Gastrocnemius medialis (tissue), 4 donors: ENCODE data around the gene CCDC197. TPM values are rescaled to one million over a fixed set of nuclear protein-coding genes. Genes with fewer than 3 reads are reported as not detected.

Experiments used
- ATAC-seq, 2 donors: fragments of 150-250 bp; one replicate each; pipeline ENCODE4 v1.9.1; 2016
- DNase-seq, 2 donors: peaks; one replicate each; pipeline ENCODE4 v3.0.0-alpha.2; 2019
- H3K27ac ChIP-seq, 4 donors: fragments of 200-600 bp; sonication (generic); 1 replicate in 1 of 4; 2 replicates in 3 of 4; pipeline ENCODE4 v1.5.1; 2016 to 2018; ENCODE audit warnings: mild to moderate bottlenecking in 2 of 4, moderate library complexity in 1 of 4
- H3K27me3 ChIP-seq, 3 donors: fragments of 200-600 bp; sonication (generic) in 2 of 3; 1 replicate in 1 of 3; 2 replicates in 2 of 3; pipeline versions ENCODE4 v1.5.1 to v1.6.0; 2016 to 2019; ENCODE audit warnings: mild to moderate bottlenecking in 1 of 3, moderate library complexity in 1 of 3
- H3K36me3 ChIP-seq, 2 donors: fragments of 200-600 bp; sonication (generic) in 1 of 2; one replicate each; pipeline ENCODE4 v1.5.1; 2017 to 2018
- H3K4me1 ChIP-seq, 2 donors: fragments of 200-600 bp; sonication (generic) in 1 of 2; one replicate each; pipeline ENCODE4 v1.5.1; 2016 to 2017; ENCODE audit warnings: mild to moderate bottlenecking in 2 of 2
- H3K4me3 ChIP-seq, 4 donors: fragments of 200-600 bp; sonication (generic) in 3 of 4; 1 replicate in 1 of 4; 2 replicates in 3 of 4; pipeline ENCODE4 v1.5.1; 2016 to 2019; ENCODE audit warnings: mild to moderate bottlenecking in 2 of 4
- H3K9me3 ChIP-seq, 3 donors: fragments of 200-600 bp; sonication (generic) in 2 of 3; 1 replicate in 1 of 3; 2 replicates in 2 of 3; pipeline ENCODE4 v1.5.1; 2016 to 2019
- POLR2A ChIP-seq, 2 donors: fragments of 450-650 bp; IDR thresholded peaks; one replicate each; pipeline ENCODE4 v1.6.1; 2017; ENCODE audit warnings: antibody characterized with exemption in 2 of 2, mild to moderate bottlenecking in 2 of 2, moderate library complexity in 2 of 2
- in situ Hi-C, 4 donors: fragments of 200-750 bp; cut with MboI; loops; one replicate each; pipeline versions ENCODE4 v1.15.0 to v1.8.0; 2017; ENCODE audit warnings: low sequenced_read_pairs in 4 of 4
- intact Hi-C: fragments of 100-400 bp; cut with DNase I; formaldehyde crosslinking; loops from one replicate; pipeline ENCODE4 v1.15.1; 2023; ENCODE audit warnings: low total_unique reads
- total RNA-seq, 4 donors: library from RNA; depleted of rRNA; stranded (reverse); fragments of >200 nt; gene quantifications; one replicate each; pipeline versions ENCODE4 v1.1.0 to v1.2.3, GENCODE V29; 2016
- TF ChIP-seq, protein P1 (sequence below), 5 experiments: fragments of 450-650 bp in 3 of 5; fragments of 200-600 bp in 2 of 5; sonication (generic) in 2 of 5; IDR thresholded peaks in 4 of 5; conservative IDR thresholded peaks in 1 of 5; 1 replicate in 4 of 5; 2 replicates in 1 of 5; pipeline ENCODE4 v1.5.1; 2016 to 2019; ENCODE audit warnings: antibody characterized with exemption in 5 of 5, mild to moderate bottlenecking in 3 of 5, moderate library complexity in 3 of 5

CCDC197 gene
- total RNA-seq, 4 donors from 2014 or later: 0.56 to 0.61 TPM; not detected in 2

DNA sequence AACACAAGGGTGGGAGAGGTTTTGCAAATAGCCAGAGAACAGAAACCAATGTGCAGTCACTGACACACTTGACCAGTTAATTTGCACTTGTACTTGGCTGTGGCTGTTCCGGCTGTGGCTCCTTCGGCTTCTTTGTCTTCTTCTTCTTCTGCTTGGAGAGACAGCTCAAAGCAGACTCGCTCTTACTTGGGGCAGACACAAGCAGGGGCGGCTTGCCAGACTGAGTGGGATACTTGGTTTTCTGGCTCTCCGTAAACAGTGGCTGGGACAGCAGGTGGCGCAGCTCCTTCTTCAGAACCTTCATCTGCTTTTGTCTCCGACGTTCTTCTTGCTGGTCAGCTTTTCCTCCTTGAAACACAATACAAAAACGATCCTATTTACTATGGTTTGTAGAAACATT, 54.0 kb downstream of the CCDC197 start:
- intact Hi-C loops (no loop called here), in situ Hi-C loops (no loop called here)
- TF ChIP-seq, protein P1, sequence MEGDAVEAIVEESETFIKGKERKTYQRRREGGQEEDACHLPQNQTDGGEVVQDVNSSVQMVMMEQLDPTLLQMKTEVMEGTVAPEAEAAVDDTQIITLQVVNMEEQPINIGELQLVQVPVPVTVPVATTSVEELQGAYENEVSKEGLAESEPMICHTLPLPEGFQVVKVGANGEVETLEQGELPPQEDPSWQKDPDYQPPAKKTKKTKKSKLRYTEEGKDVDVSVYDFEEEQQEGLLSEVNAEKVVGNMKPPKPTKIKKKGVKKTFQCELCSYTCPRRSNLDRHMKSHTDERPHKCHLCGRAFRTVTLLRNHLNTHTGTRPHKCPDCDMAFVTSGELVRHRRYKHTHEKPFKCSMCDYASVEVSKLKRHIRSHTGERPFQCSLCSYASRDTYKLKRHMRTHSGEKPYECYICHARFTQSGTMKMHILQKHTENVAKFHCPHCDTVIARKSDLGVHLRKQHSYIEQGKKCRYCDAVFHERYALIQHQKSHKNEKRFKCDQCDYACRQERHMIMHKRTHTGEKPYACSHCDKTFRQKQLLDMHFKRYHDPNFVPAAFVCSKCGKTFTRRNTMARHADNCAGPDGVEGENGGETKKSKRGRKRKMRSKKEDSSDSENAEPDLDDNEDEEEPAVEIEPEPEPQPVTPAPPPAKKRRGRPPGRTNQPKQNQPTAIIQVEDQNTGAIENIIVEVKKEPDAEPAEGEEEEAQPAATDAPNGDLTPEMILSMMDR (IDR thresholded peaks at IDR 0.05 in 4 of 5, conservative IDR thresholded peaks at IDR 0.05 in 1 of 5): no peak
- no peak for TF ChIP-seq POLR2A (IDR thresholded peaks at IDR 0.05)
- Histone ChIP-seq H3K9me3 (no peaks in the 10 kb centered on the region), H3K27ac (peak overlapping the region in 2 of 4 donors; percentile 39 to 50), H3K36me3 (peaks cover 2 to 86% of the 10 kb centered on the region in 2 donors), H3K4me3 (no peak overlapping the region), H3K4me1 (peaks cover 18 to 24% of the 10 kb centered on the region in 2 donors), H3K27me3 (no peaks in the 10 kb centered on the region)
- DNase-seq (no peak), ATAC-seq (no peak)

DNA sequence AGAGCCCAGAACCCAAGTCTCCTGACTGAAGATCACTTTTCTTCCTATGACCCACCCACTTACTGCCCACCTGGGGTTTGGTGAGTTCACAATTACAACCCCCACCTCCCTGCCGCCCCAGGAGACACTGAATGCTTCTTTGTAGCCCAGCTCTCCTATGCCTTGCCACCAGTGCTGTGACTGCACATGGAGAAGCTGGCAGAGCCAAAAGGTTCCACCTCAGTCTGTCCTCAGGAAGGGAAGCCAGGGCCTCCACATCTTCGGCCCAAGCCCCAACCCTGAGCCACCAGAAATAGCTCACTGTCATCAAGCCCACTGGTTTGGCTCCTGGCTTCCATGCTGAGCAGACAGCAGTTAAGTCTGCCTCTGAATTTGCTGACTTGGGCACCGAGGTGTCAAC, 54.7 kb downstream of the CCDC197 start:
- DNase-seq (no peak), ATAC-seq (peak; percentile 11 to 52)
- Histone ChIP-seq H3K27me3 (no peaks in the 10 kb centered on the region), H3K9me3 (no peaks in the 10 kb centered on the region), H3K4me3 (no peak overlapping the region), H3K4me1 (peaks cover 18 to 24% of the 10 kb centered on the region in 2 donors), H3K27ac (peak overlapping the region in 3 of 4 donors; percentile 27 to 50 (median 39)), H3K36me3 (peaks cover 2 to 90% of the 10 kb centered on the region in 2 donors)
- in situ Hi-C loops: no loop called here
- TF ChIP-seq, protein P1 (IDR thresholded peaks at IDR 0.05 in 4 of 5, conservative IDR thresholded peaks at IDR 0.05 in 1 of 5): no peak
- TF ChIP-seq POLR2A (IDR thresholded peaks at IDR 0.05): no peak
- intact Hi-C loops: no loop called here

DNA sequence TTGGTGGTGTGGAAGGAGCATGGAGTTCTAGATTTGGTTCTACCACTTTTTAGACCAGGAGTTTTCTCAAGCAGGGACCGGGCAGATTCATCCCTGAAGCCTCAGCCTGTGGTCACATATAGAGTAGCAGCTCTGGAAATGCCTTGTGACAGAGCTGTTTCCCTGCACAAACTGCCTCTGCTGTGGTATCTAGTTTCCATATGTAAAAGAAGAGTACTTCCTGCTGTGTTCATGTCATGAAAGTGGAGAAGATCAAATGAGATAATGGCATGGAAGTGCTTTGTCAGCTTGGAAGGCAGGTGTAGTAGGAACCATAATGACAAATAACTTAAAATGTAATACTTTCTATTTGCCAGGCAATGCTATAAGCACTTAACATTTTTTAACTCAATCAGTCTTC, 55.1 kb downstream of the CCDC197 start:
- DNase-seq (no peak), ATAC-seq (peak in 1 of 2 donors; percentile 28)
- H3K27ac ChIP-seq: peak overlapping the region in 3 of 4 donors; percentile 27 to 50 (median 39)
- no peaks in the 10 kb centered on the region for H3K9me3 ChIP-seq
- H3K4me1 ChIP-seq: peaks cover 18 to 24% of the 10 kb centered on the region in 2 donors
- H3K4me3 ChIP-seq: no peak overlapping the region
- in situ Hi-C loops (no loop called here), intact Hi-C loops (no loop called here)
- TF ChIP-seq, protein P1 (IDR thresholded peaks at IDR 0.05 in 4 of 5, conservative IDR thresholded peaks at IDR 0.05 in 1 of 5): no peak
- TF ChIP-seq POLR2A (IDR thresholded peaks at IDR 0.05): no peak
- no peaks in the 10 kb centered on the region for H3K27me3 ChIP-seq
- peaks cover 2 to 90% of the 10 kb centered on the region in 2 donors for H3K36me3 ChIP-seq

DNA sequence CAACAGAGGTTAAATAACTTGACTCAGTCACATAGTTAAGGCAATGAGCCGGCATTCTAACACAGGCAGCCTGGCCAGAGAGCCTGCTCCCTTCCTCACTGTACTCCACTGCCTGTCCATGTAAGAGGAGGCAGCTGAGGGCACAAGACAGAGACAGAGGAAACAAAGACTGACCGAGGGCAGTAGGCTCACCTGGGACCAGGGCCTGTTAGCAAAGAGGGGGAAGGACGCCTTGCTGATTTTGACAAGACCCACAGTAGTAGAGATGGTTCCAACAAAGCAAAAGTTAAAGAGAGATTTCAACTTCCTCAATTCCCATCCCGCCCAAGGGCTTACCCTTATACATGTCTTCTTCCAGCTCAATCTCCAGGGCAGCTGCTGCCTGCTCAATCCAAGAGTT, 55.6 kb downstream of the CCDC197 start:
- peak overlapping the region in 3 of 4 donors; percentile 27 to 50 (median 39) for H3K27ac ChIP-seq
- H3K36me3 ChIP-seq: peaks cover 2 to 90% of the 10 kb centered on the region in 2 donors
- DNase-seq (no peak), ATAC-seq (peak in 1 of 2 donors; percentile 51)
- H3K9me3 ChIP-seq: no peaks in the 10 kb centered on the region
- H3K4me3 ChIP-seq: no peak overlapping the region
- no peak for TF ChIP-seq POLR2A (IDR thresholded peaks at IDR 0.05)
- TF ChIP-seq, protein P1 (IDR thresholded peaks at IDR 0.05 in 4 of 5, conservative IDR thresholded peaks at IDR 0.05 in 1 of 5): no peak
- intact Hi-C loops: no loop called here
- H3K4me1 ChIP-seq: peaks cover 18 to 24% of the 10 kb centered on the region in 2 donors
- no peaks in the 10 kb centered on the region for H3K27me3 ChIP-seq
- in situ Hi-C loops: no loop called here

DNA sequence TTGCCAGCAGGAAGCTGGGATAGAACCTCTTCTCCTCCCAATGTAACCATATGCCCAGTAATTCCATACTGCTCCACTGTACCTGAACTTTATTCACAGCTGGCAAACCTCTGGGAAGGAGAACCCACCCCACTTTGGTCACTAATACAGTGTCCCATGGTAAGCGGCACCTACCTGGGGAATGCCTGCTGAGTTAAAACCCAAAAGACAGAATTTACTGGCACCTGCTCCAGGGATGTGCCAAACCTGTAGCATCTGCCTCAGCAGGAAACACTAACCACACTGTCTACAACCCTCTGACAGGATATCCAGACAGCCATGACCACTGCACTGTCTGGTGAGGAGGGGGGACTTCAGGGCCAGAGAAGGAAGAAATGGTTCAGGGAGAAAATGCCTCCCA, 57.3 kb downstream of the CCDC197 start:
- ATAC-seq (no peak), DNase-seq (no peak)
- peaks cover 2 to 90% of the 10 kb centered on the region in 2 donors for H3K36me3 ChIP-seq
- no peak overlapping the region for H3K4me3 ChIP-seq
- intact Hi-C loops: no loop called here
- no peaks in the 10 kb centered on the region for H3K27me3 ChIP-seq
- peaks cover 18 to 24% of the 10 kb centered on the region in 2 donors for H3K4me1 ChIP-seq
- H3K9me3 ChIP-seq: no peaks in the 10 kb centered on the region
- in situ Hi-C loops: no loop called here
- no peak overlapping the region for H3K27ac ChIP-seq
- TF ChIP-seq, protein P1 (IDR thresholded peaks at IDR 0.05 in 4 of 5, conservative IDR thresholded peaks at IDR 0.05 in 1 of 5): no peak
- TF ChIP-seq POLR2A (IDR thresholded peaks at IDR 0.05): no peak
